NCI-H146 (cell line): Measurements from ENCODE around the gene REXO1.

ENCODE experiments used
- DNase-seq: peaks from one replicate; lab custom pipeline; 2025; lab: John Stamatoyannopoulos, UW

Gene REXO1

DNA sequence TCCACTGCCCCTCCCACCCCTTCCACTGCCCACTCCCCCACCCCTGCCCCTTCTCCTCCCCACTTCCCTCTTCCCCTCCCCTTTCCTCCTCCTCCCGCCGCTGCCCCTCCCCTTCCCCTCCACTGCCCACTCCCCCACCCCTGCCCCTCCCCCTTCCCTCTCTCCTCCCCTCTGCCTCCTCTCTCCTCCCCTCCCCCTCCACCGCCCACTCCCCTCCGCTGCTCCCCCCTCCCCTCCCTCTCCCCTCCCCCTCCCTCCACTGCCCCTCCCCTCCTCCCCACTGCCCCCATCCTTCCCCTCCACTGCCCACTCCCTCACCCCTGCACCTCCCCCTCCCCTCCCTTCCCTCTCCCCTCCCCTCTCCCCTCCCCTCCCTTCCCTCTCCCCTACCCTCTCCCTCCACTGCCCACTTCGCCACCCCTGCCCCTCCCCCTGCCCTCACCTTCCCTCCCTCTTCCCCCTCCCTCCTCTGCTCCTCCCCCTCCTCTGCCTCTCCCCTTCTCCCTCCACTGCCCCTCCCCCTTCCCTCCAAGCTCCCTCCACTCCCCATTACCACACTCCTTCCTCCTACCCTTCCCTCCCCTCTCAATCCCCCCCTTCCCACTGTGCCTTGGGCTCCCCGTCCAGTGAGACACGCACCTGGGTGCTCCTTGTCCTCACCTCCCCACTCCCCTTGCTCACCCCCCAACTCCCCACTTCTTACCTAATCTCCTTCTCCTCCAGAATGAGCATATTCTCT lies 58.1 kb downstream of the REXO1 start:
- no peak for DNase-seq

DNA sequence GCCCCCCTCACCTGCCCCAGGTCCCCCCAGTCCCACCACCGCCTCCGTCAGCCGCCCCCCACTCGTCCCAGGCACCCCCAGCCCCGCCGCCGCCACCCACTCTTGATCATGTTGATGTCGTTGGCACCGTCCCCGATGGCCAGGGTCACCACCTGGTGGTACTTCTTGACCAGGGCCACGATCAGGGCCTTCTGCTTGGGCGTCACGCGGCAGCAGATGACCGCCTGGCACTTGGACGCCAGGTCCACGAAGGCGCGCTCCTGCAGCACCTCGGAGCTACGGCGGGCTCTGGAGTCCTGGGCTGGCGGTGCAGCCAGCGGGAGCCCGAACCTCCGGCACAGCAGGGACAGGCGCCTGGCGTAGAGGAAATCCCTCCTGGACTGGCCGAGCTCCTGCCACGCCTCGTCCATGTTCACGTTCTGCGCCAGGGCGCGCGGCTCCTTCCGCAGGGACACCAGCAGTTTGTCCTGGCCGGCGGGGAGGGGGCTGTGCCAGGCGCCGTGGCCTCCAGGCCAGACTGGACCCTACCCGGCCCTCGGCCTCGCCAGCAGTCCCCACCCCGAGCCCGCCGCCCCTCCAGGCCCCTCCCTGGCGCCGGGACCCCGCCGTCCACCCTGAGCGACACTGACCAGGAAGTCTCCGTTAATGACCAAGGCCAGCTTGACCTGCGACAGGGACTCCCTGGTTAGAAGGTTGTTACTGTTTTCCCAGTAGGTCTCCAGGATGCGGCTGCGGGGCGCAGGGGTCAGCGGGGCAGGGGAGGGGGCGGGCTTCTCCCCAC lies 58.8 kb downstream of the REXO1 start:
- peak; percentile 7 for DNase-seq

DNA sequence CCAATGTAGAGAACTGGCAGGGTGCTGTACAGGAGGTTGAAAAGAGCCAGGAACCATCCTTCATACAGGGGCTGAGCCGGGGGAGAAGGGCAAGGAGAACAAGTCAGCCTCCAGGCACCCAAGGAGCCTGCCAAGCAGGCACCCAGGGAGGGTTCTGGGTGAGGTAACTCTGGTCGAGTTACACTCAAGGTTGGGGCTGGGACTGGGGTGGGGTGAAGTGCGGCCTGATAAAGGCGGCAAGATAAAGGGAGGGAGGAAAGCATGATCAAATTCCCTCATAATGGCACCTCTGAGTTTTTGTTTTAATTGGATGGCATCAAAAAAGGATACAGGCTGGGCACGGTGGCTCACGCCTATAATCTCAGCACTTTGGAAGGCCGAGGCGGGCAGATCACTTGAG lies 61.2 kb downstream of the REXO1 start:
- DNase-seq = no peak

DNA sequence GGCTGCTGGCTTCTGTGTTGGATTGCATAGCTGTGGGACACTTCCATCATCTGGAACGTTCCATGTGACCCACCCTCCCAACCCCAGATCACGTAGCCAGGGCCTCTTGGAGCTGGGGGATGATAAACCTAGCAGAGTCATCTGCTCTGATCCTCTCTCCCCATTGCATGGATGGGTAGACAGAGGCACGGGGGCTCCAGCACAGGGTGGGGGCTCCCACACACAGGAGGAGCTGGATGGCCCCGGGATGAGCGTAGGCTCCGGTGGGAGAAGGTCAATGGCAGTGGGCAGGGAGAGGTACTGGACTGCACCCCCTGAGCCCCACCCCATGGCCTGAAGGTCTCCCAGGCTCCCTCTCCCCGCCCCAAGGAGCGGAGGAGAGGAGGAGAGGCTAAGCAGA lies 61.6 kb downstream of the REXO1 start:
- no peak for DNase-seq

DNA sequence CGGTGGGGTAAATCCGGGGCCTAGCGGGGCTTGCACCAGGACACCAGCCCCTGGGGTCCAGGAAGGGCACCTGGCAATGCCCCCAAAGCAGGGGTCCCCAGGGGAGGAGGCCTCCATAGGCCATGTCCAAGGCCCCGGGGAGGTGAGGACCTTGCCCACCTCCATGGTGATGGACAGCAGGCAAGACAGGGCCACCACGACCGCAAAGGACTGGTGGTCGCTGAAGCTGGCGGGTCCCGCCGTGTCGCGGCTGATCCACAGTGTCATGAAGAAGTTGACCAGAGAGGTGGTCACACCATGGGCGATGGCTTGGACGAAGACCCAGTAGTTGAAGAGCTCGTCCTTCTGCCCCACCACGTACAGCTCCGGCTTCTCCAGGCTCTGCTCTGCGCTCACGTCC lies 63.0 kb downstream of the REXO1 start:
- no peak for DNase-seq

DNA sequence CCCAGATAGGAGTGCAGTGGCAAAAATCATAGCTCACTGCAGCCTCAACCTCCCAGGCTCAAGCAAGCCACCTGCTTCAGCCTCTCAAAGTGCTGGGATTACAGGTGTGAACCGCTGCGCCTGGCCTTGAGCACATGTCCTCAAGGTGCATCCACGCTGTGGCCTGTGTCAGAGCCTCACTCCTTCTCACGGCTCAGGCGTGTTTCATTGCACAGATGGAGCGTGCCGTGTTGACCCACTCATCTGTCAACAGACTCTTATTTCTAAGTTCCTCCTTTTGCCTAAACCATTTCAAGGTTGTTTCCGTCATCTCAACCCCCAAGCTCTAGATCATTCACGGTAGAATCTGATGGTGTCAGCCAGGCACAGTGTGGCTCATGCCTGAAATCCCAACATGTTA lies 64.4 kb downstream of the REXO1 start:
- DNase-seq = no peak

DNA sequence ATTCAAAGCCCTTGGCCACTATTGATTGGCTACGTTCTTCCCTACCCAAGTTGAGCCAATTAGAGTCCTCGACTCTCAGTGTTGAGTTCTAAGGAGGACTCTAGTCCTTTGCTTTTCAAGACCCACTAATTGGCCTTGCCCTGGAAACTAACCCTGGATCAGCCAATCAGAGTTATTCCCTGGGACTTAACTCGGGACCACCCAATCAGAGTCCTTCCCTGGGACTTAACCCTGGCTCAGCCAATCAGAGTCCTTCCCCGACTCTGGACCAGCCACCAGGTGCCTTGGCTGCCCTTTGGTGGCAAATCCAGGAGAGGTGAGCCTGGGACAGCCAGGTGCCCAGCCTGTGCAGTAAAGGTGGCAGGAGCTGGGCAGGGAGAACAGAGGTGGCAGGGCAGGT lies 64.9 kb downstream of the REXO1 start:
- DNase-seq = no peak

DNA sequence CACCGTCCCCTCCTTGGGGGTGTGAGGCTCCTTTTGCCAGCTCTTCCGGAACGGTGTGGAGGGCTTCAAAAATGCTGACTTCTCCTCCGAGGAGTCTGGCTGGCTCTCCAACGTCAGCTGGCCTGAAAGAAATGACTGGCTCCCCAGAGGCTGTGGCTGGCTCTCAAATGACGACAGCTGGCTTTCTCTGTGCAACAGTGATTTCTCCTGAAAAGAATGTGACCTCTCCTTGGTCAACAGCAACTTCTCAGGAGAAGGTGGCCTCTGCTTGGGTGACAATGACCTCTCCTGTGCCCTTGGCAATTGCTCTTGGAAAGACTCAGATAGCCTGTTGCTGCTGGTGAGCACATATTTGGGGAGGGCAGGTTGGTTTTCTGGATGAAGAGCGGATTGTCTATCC lies 65.8 kb downstream of the REXO1 start:
- no peak for DNase-seq

DNA sequence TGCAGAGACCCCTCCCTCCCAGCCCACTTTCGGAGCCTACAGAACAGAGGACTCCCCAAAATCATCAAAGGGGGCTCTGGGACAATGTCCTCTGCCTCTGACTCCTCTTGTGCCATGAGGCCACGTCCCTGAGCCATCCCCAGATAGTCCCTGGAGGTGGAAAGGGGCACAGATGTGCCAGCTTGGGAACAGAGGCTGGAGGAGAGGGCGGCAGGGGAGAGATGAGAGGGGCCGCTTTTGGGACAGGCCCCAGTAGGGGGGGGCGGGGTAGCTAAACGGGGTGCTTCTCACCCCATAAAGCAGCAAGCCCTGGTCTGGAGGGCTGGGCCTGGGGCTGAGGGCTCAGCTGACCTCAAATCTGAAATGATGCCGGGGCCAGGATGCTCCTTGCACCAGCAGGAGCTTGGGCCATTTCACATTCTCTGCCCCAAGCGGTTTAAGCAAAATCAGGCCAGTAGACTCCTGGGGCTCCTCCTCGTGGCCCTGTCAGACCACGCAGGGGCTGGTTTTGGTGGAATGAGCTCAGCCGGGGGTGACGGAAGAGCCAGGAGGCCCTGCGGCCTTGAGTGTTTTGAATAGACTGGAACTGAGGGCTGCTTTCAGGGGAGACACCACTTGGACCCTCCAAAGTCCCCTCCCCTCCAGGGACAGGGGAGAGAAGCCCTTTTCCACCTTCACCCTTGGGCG lies 67.9 kb downstream of the REXO1 start:
- DNase-seq = no peak

DNA sequence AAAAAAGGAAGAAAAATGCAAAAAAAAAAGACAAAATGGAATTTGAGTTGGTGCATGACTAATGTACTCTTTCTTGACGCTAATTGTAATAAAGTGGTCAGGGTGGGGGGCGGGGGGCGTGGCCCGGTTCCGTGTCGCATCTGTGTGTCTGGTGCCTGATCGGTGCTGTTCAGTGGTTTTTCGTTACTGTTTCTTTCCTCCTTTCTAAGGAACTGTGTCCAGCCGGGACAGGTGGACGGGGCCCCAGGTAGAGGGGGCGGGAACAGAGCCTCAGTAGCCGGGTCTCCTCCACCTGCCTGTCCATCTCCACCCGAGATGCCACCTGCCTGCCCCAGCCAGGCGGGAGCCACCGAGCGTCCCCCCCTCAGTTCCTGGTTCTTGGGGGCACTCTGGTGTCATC lies 68.7 kb downstream of the REXO1 start:
- no peak for DNase-seq

DNA sequence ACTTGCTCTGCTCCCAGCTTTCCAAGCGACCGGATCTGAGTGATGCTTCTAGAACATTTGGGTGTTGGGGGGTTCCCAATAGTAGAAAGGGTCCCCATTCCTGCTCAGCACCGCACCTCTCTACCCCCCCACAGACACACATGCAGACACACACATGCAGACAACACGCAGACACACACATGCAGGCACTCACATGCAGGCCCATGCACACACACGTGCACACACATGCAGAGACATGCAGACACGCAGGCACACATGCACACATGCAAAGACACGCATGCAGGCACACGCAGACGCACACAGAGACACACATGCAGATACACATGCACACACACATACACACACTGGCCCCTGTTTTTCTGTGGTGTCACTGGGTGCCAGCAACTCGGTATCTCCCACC lies 71.1 kb downstream of the REXO1 start:
- no peak for DNase-seq

DNA sequence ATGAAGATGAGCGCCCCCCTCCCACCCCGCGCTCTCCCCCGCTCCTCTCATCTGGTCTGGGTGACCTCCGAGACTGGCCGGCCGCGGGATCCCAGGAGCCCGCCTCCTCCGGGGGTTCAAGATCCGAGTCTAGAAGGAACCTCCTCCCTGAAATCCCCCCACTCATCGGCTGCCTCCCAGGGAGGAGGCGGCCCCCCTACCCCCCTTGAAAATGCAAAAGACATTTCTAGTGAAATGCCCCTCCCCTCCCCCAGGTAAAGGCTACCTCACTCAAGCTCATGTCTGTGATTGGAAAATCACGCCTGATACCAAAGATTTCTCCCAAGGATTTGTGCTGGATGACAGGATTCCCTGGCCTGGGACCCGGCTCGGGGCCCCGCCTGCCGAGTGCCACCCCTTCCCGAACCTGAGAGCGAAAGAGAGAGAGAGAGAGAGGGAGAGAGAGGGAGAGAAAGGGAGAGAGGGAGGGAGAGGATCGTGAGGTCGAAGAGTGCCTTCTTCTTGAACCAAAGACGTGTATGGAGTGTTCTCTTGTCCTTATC lies 71.6 kb downstream of the REXO1 start:
- DNase-seq = no peak

DNA sequence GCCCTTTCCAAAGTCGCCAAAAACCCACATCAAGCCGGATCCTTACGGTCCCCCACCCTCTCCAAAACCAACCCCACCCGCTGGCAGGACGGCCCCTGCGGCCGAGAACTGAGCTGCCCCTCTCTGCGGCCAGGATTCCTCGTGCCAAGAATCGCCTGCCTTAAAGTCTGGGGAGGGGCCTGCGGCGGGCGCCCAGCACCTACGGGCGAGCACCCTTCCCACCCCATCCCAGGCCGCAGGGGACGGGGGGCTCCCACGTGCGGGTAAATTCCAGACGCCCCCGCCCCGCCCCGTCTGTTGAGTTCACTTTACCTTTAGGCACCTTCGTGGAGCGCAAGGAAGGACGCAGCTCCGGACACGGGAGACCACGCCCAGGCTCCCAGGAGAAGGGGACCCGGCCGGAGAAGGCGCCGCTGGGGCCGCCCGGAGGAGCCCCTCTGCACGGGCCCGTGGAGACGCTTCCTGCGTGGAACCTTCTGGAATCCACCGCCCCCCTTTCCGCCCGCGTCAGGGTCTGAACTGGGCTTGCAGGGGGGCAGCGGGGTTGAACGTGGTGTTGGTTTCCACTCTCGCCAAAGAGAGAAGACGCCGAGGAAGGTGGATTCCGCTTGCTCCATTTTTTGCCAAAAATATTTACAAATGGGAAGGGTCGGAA lies 72.2 kb downstream of the REXO1 start:
- no peak for DNase-seq

DNA sequence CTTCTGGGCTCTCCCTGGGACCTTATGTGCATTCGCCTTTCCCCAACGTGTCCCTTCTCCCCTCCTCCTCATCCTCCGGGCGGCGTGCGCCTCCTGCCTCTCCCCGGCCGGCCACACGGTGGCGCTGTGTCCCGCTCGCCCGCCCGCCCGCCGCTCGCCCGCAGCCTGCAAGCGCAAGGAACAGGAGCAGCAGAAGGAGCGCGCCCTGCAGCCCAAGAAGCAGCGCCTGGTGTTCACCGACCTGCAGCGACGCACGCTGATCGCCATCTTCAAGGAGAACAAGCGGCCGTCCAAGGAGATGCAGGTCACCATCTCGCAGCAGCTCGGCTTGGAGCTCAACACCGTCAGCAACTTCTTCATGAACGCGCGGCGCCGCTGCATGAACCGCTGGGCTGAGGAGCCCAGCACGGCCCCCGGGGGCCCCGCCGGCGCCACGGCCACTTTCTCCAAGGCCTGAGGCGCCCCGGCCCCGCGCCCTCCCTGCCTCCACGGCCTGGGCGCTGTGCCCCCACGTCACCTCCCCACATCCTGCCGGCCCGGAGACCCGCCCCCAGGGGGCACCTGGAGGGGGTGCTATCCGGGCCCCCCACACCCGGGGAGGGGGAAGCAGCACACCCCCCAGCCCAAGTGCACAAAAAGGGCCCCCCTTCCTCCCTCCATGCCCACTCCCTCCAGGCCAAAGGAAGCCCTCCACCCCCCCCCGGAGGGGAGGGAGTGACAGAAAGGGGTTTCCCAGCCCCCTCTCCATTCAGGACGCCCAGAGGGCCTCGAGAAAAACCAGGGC lies 73.1 kb downstream of the REXO1 start:
- DNase-seq = no peak

DNA sequence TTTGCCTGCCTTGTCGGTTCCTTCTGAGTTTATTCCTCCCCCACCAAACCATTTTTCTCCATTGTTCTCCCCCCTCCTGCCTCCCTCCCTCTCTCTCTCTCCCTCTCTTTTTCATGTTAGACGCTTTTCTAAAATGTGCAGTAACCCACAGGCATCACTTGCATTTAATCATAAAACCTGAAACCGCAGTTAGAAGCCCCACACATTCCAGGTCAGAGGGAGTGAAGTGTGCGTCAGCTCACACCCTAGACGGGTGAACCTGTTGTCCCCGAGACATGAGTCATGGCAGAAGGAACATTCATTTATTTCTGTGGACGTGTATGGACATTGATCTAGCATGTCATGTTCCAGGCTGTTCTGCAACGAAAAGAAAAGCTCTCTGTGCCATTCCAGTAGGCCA lies 75.1 kb downstream of the REXO1 start:
- no peak for DNase-seq

DNA sequence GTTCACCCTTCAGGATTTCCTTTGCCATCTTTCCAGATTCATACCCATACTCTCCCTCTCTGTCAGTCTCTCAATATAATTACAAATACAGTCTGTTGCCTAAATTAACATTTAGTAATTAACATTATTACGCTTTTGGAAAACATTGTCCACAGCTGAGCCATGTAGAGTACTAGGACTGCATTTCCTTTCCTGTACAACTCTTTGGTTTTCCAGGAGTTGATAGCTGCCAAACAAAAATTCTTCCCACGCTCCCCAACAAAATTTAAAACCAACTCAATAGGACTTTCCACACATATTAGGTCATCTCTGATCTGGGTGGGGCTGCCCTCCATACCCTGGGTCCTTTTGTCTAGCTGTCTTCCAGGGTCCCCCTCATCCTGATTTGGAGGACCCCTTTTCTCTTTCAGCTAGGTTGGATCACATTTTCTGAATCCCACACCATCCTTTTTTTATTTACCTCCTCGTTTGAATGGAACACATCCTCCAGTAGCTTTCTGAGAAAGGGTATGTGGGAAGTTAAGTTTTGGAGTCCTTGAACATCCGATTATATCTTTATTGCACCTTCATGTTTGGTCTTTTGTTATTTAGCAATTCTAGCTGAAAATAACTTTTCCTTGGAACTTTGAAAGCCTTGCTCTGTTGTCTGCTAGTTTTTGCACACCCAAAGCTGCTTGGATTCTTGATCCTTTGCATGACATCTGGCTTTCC lies 77.3 kb downstream of the REXO1 start:
- DNase-seq = no peak

DNA sequence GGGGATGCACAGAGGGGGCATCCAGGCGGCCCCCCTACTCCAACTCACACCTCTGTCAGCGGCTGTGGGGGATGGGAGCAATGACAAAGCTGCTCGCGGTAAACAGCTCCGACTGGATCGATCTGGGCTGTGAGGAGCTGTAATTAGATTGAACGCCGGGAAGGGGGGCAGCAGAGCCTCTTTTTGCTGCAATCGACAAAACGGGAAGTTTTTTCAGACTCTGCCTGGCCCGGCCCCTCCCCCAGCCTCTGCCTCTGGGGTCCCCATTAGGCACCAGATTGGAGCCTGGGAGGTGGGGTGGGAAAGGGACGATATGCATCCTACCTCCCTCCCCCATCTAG lies 78.7 kb downstream of the REXO1 start:
- no peak for DNase-seq

DNA sequence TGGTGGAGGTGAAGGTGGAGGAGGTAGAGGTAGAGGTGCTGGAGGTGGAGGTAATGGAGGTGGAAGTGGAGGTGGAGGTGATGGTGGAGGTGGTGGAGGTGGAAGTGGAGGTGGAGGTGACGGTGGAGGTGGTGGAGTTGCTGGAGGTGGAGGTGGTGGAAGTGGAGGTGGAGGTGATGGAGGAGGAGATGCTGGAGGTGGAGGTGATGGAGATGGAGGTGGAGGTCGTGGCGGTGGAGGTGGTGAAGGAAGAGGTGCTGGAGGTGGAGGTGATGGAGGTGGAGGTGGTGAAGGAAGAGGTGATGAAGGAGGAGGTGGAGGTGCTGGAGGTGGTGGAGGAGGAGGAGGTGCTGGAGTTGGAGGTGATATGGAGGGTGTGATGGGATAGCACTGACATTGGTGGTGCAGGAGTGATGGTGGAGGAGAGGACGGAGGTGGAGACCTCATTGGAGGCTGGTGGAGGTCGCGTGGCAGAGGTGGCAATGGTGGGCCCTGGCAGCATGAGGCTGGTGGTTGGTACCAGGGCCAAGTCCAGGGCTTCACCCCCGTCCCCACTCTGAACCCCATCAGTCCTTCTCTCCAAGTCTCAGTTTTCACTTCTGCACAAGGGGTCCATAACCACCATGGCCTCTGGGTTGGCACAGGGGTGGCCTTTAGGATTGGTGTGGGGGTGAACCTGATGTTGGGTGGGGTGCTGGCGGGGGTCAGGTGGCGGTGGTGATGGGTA lies 79.2 kb downstream of the REXO1 start:
- DNase-seq = no peak

DNA sequence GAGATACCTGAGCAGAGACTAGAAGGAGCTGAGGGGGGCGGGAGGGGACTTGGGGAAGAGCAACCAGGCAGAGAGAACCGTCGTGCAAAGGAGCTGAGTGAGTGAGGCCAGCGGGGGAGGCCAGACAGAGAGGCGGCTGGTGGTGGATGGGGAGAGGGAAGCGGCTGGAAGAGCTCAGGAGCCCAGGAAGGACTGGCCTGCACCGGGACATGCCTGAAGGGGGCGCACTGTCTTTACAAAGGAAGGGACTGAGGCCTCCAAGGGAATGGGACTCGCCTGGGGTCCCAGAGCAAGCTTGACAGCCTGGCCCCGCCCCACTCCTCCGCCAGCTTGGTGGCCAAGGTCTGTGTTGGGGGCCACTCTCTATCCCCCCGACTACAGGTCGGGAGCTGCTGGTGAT lies 80.0 kb downstream of the REXO1 start:
- no peak for DNase-seq

DNA sequence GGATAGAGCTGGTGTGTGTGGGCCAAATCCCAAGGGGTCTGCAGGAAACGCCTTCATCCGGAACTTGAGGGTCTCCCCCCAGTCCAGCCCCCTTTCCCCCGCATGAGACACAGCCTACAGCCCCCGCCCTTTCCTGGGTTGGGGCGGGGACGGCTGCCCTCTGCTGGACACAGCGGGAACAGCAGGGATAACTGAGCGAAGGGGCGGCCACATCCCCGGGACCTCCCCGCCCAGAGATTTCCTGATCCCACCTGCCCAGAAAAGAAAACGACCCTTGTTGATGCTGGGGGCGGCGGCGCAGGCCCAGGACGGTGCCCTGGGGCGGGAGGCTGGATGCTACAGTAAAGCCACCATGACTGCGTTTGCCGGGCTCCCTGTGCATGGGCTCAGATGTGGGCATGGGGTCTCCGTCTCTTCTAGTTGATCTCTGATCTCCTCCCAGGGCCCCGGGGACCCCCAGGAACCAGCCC lies 80.8 kb downstream of the REXO1 start:
- DNase-seq = no peak
